GM18499 (cell line): Measurements from ENCODE around the gene MFAP2.
"Not testable (repeated sequence)": the region's sequence is repeated elsewhere in the genome, so short reads cannot be mapped to it uniquely, and the experiment has no call there.

Source experiments
- ATAC-seq: cut with Tn5 transposase; IDR thresholded peaks from one replicate; pipeline ENCODE4 v1.9.1; 2021; ENCODE audit warnings: moderate number of reproducible peaks; ENCODE audit not compliant: insufficient read depth, unreplicated experiment

The MFAP2 gene

DNA sequence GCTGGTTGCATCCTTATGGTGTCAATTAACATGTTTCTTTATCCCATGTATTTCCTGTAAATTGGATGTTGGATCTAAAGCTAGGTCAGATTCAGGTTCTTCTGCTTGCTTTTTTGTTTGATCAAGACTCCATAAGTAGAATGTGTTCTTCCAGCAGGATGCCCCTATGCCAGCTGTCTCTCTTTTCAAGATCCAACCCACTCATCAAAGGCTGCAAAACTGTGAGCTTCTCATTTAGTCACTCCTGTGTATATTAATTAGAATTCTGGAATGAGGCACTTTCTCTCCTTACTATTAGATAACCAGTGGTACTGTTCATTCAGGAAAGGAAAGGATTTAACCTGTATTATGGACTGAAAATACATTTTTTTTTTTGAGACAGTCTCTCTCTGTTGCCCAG, 46.5 kb downstream of the MFAP2 start:
- not testable (repeated sequence) for ATAC-seq

DNA sequence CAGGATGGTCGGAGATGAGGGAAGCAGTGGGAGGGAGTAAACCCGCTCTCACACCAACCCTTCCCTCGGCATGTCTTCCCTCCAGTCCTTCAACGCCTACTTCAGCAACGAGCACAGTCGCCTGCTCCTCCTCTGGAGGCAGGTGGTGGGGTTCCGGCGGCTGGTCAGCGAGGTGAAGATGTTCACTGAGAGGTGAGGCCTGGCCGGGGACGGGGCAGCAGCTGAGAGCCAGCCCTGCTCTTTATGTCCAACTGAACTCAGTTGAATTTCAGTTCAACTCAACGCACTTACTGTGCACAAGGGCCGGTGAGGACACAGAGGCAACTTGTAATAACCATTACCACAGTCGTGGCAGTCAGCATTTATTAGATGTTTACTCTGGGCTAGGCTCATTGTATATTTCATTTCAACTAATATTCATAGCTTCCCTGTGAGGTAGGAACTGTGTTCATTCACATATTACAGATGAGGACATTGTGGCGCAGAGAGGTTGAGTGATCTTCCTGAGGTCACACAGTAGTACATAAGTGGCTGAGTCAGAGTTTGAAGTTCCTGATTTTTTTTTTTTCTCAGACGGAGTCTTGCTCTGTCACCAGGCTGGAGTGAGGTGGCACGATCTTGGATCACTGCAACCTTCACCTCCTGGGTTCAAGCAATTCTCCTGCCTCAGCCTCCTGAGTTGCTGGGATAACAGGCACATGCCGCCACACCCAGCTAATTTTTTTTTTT, 49.0 kb downstream of the MFAP2 start:
- not testable (repeated sequence) for ATAC-seq

DNA sequence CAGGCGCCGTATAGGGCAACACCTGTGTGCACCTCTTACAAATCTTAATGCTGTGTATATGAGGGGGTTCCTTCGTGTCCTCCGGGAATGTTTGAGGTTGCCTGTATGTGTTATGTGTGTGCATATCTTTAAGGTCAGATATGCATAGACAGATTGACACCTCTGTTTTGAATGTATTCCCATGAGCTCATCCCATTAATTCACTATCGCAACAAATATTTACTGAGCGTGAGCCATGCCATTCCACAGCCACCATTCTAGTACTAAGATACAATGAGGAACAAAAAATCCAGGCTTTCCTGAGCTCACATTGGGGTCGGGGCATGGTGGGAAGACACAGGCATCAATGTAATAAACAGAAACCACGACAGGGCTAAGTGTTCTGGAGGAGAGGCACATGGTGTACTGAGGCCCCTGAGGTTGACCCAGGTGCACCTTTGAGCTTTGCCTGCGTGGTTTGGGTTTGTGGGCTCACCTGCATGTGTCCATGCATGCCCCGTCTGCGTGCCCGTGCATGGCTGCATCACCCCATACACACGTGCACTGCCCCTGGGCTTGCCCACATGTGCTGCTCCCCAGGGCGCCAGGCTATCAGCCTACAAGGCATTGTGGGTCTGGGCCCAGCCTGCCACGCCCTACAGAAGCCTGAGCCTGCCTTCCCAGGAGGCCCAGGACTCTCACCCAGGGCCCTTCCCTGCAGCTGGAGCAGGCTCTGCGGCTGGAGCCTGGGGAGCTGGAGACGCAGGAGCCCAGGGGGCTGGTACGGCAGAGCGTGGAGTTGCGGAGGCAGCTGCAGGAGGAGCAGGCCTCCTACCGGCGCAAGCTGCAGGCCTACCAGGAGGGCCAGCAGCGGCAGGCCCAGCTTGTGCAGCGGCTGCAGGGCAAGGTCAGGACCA, 51.0 kb downstream of the MFAP2 start:
- not testable (repeated sequence) for ATAC-seq

DNA sequence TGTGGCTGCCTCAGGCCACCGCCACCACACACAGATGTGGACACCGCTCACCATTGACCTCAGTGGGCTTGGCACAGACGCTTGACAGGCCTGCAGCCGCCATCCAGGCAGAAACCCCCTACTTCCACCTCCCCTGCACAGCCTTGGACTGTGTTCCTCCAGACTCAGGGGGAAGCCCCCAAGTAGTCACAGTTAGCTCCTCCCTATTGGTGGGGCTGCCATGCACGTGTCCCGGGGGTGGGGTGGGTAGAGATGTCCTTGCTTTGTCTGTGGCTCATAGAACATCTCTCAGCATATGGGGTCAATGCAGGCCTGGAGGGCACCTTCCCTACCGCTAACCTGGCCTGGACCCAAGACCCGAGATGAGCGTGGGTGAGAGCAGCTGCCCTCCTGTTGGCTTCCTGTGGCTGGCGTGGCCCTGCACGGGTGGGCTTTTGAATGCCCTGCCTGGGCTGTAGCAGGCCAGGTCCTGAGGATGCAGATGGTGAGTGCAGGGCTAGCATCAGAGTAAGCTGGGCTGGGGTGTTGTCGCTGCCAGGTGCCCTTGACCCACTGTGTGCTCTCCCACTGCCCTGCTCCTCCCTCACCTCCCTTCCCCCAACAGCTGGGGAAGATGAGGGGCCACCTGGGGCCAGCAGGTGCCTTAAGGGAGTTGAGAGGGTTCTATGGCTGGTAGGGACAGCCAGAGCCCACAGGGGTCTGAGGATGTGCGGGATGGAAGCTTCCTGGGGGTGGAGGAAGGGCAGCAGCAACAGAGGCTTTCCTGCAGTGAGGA, 52.5 kb downstream of the MFAP2 start:
- no peak for ATAC-seq

DNA sequence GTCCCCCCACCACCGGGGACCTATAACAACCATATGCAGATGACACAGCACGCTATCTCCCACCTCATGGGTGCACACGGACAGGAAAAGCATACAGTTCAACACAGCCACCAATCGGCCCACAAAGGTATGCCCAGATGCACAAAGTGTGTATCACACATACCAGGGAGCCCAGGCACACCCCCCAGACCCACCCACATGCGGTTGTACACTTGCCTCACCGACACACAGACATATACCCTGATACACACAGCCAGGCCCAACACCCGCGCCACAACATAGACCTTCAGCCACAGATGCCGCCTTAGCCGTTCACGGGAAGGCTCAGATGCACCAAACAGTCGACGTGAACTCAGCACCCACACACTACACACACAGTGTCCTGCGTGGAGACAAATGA, 53.2 kb downstream of the MFAP2 start:
- ATAC-seq, result no peak

DNA sequence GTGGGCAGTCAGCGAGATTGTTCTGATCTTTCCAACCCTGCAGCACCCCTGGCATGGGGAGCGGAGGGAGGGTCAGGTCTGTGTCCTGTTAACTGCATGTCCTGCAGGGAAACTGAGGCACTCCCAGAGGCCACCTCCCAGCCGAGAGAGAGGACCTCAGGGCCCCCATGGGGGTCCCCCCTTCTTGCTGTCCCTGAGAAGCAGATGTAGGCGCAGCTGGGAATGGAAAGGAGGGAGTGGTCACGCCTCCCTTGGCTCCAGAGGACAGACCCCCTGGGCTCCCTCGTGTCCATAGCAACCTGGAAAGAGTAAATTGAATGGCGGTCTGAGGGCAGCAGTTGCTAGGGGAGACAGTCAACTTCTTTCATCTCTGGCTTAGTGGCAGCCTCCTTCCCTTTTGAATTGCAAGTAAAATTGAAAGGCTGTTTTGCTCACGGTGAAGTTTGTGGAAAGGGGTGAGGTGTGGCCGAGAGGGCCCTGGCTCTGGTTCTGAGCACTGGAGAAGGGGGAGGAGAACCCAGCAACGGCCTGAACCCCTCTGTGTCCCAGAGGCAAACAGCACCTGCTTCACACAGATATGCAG, 53.8 kb downstream of the MFAP2 start:
- no peak for ATAC-seq

DNA sequence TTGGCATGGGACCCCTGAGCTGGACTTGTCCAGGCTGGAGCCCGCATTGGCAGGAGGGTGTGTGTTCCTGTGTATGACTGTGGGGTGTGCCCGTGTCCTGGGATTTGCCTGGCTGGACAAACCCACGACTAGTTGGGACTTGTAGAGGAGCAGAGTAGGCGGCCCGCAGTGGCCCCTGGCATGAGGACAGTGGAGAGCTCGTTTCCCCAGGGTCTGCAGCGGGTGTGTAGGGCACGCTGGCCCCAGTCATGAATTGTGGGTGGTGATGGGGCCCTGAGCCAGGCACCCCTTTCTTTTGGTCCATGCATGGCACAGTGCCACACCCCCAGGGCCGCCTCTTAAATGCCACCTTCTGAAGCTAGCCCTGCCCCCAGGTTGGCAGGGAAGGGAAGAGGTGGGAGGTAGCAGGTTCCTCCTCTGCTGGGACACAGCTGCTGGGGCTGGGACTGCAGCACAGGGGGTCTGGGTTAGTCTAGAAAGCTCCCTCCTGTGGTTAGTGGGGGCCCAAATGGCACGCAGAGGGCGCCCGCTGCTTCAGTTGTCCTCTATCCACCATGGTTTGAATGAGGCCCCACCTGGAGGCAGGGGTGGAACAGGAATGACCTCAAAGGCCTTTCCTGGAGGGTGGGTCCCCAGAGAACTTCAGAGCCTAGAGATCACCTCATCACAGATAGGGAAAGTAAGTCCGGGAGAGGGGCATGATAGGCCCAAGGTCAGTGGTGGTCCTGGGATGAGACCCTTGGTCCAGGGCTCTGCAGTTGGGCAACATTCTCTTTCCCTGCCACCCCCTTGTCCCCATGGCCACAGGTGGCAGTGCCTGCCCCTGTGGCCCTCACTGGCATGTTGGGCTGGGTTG, 54.6 kb downstream of the MFAP2 start:
- no peak for ATAC-seq

DNA sequence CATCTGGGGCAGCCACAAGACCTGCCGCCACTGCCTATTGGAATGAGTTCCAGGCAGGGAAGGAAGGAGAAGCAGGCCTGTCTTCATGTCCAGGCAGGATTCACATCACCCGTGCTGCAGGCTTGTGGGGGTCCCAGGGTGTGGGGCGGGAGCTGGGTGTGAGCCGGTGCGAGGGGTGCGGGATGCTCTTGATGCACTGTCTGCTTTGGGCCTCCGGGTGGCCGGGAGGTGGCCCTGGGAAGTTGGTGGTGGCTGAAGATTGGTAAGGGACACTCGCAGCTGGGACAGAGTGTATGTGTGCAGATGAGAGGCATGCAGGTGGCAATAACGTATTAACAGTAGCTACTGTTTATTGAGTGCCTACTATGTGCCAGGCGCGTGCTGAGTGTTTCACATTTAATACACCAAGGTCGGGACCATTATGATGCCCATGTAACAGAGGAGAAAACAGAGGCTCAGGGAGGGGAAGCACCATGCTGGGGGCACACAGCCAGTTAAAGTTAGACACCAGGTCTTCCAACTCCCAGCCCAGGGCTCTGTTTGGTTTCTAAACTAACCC, 55.4 kb downstream of the MFAP2 start:
- ATAC-seq, result no peak
